NK-92 (cell line): ENCODE results near the gene TENT4B.

Experiments used
- DNase-seq: peaks from one replicate; lab custom pipeline; 2025; ENCODE audit not compliant: unreplicated experiment; lab: John Stamatoyannopoulos, UW

TENT4B gene

GRCh38 chr16:50195276-50195675 lies 42.2 kb downstream of the TENT4B start:
- no peak for DNase-seq

GRCh38 chr16:50195756-50196155 lies 42.6 kb downstream of the TENT4B start:
- DNase-seq = no peak

- no peak for DNase-seq
These were observed 44.5 kb downstream of the TENT4B start for GRCh38 chr16:50197582-50197981.

GRCh38 chr16:50198802-50199403 lies 45.8 kb downstream of the TENT4B start:
- no peak for DNase-seq

GRCh38 chr16:50201787-50202186 lies 48.7 kb downstream of the TENT4B start:
- no peak for DNase-seq

GRCh38 chr16:50202926-50203624 lies 50.0 kb downstream of the TENT4B start:
- no peak for DNase-seq

GRCh38 chr16:50203681-50204080 lies 50.6 kb downstream of the TENT4B start:
- DNase-seq = no peak

GRCh38 chr16:50204453-50205108 lies 51.5 kb downstream of the TENT4B start:
- no peak for DNase-seq

- no peak for DNase-seq
These were observed 54.5 kb downstream of the TENT4B start for GRCh38 chr16:50207652-50208051.

- no peak for DNase-seq
These were observed 55.4 kb downstream of the TENT4B start for GRCh38 chr16:50208460-50208931.

GRCh38 chr16:50209546-50210265 lies 56.6 kb downstream of the TENT4B start:
- no peak for DNase-seq

GRCh38 chr16:50210266-50211038 lies 57.3 kb downstream of the TENT4B start:
- no peak for DNase-seq

GRCh38 chr16:50213939-50214519 lies 60.9 kb downstream of the TENT4B start:
- no peak for DNase-seq

GRCh38 chr16:50215680-50216079 lies 62.6 kb downstream of the TENT4B start:
- no peak for DNase-seq

- DNase-seq = no peak
These were observed 63.1 kb downstream of the TENT4B start for GRCh38 chr16:50216231-50216630.

GRCh38 chr16:50219402-50219975 lies 66.4 kb downstream of the TENT4B start:
- no peak for DNase-seq

- no peak for DNase-seq
These were observed 71.2 kb downstream of the TENT4B start for GRCh38 chr16:50224286-50224685.

GRCh38 chr16:50227120-50227519 lies 74.0 kb downstream of the TENT4B start:
- no peak for DNase-seq

GRCh38 chr16:50227665-50228064 lies 74.6 kb downstream of the TENT4B start:
- DNase-seq = no peak

GRCh38 chr16:50228364-50228868 lies 75.3 kb downstream of the TENT4B start:
- DNase-seq = no peak
